HL-60/S4 (cell line): ENCODE measurements around the gene FAM120A.

Source experiments
- in situ Hi-C: fragments of 300-500 bp; cut with MboI; formaldehyde crosslinking; loops from 2 replicates; pipeline ENCODE4 v1.14.3; 2022; ENCODE audit warnings: low sequenced_read_pairs

The FAM120A gene

GRCh38 chr9:93552923-93553322 is 101.4 kb downstream of the FAM120A start:
- in situ Hi-C loops = no loop called here

GRCh38 chr9:93555370-93555769 is 103.9 kb downstream of the FAM120A start:
- in situ Hi-C loops = no loop called here

- in situ Hi-C loops = no loop called here
Measured at GRCh38 chr9:93557366-93558137, 106.1 kb downstream of the FAM120A start.

- in situ Hi-C loops = no loop called here
Measured at GRCh38 chr9:93558503-93558902, 107.0 kb downstream of the FAM120A start.

DNA sequence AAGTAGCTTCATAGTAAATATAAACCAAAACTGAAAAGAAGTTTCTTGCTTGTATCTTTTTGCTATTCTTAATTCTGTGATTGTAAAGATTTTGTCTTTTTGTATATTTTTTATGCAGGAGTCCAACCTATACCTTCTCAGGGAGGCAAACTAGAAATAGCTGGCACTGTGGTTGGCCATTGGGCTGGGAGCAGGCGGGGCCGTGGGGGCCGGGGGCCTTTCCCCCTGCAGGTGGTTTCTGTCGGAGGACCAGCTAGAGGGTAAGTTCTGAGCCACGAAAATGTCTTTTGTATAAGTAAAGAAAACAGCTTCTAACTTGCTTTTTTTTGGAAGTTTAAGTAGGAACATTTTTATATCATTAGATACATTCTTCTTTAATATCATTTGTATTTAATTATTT is 109.5 kb downstream of the FAM120A start:
- in situ Hi-C loops = no loop called here

GRCh38 chr9:93562157-93562556 is 110.7 kb downstream of the FAM120A start:
- in situ Hi-C loops = no loop called here

DNA sequence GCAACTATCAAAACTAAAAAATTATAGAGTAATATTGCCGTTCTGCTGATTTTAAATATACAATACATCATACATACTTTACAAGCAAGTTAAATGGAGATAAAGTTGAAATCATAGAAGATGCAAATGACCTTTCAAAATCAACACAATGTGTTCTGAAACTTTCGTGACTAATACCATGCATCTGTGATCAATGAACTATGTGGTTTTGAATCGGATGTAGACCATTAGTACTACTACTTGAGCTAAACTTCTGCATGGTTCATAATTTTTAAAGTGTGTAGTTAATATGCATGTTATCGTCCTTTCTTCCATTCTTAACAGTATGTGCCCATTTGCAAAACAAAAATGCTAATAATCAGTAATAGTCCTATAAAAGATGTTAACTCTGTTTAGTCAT is 113.6 kb downstream of the FAM120A start:
- in situ Hi-C loops = no loop called here

DNA sequence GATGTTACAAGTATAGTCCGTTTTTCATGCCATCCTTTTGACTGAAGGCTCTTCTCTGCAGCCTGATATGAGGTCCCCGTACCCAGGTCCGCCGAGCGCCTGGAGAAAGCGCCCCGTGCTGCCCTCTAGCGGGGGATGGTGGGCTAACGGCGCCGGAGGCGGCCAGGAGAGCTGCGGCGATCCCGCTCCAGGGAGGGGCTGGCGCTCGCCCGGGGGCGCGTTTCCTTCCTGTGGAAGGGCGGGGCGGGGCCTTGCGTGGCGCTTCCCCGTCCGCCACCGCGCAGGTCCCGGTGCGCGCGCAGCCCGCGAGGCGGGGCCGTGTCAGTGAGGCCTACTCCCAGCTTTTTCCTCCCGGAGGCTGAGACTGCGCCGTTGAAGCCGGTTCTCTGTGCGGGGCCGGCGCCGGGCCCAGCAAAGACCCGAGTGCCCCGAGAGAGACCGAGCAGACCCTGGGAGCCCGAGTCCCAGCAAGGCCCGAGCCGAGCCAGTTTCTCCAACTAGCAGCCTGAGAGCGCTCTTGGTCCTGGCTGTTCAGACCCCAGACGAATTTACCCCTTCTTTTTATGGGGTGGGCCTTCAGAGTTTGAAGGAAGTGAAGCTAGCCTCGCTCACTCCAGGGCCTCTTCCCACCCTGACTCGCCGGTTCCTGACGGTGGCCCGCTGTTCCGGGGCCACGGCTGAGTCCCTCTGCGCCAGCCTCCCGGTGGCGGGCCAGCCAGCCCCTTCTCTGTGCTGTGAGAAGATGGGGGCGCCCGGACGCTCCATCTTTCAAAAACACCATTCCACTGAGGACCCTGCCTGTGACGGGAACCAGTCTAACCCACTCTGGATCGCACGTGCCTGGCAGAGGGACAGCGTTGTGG is 115.2 kb downstream of the FAM120A start:
- in situ Hi-C loops = no loop called here

DNA sequence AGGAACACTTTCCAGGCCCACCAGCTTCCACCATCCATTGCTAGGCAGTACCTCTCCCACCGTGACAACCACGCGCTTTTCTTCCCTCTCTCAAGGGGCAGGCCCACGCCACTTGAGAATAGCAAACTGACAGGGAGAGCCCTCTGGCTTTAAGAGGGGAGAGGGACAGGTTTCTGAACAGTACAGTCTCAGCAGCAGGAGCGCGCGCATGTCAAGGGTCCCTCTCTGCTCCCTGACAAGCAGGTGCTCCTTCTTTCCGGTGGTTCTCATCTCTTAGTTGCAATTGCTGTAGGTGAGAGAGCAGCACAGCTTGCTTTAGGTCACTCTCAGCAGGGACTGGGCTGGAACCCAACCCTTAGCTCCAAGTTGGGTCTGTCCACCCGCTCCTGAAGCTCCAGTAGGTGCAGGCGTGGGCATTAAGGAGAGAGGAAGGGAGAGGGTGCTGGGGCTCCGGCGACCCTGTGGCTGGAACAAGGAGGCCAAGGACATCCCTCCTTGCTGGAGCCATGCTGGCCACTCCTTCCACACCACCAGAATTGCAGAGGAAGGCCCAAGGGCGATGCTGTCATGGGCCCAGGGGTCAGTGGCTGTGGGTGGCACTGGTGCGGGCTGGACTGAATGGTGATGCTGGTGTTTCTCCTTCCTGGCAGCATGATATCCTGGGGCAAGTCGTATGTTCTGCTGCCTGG is 115.9 kb downstream of the FAM120A start:
- in situ Hi-C loops = no loop called here

DNA sequence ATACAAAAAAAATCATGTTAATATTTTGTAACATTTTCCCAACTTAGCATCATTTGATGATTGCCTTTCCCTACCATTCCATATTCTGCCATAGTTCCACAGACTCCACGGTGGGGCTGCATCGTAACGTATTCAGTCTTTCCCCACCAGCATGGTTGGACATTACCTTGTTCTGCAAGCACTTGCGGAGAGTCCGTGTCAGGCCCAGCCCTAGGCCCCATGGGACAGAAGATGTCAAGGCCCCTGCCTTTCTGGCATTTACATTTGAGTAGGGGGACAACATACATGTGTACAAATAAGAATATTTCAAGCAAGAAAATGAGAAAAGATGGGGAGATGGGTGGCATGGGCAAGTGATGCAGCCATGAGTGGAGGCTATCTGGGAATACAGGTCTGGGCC is 116.7 kb downstream of the FAM120A start:
- in situ Hi-C loops = no loop called here

- in situ Hi-C loops = no loop called here
Measured at GRCh38 chr9:93569621-93570174, 118.2 kb downstream of the FAM120A start.

DNA sequence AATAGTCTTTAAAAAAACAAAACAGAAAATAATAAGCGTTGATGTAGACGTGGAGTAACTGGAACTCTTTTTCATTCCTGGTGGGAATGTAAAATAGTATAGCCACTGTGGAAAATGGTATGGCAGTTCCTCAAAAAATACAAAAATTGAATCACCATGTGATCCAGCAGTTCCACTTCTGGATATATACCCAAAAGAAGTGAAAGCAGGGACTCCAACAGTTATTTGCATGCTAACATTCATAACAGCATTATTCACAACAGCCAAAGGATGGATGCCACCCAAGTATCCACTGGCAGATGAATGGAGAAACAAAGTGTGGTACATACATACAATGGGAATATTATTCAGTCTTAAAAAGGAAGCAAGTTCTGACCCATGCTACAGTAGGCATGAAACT is 120.7 kb downstream of the FAM120A start:
- in situ Hi-C loops = no loop called here

- in situ Hi-C loops = no loop called here
Measured at GRCh38 chr9:93572636-93573515, 121.4 kb downstream of the FAM120A start.

DNA sequence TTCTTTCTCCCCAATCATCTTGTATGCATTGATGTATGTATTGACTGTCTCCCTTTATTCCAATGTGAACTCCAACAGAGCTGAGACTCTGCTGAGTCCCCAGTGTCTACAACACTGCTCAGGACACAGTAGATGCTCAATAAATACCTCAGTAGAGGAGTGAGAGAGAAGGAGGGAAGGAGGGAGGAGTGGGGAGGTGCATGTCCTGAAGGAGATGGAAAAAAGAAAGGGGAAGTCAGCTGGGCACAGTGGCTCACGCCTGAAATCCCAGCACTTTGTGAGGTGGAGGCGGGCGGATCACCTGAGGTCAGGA is 122.0 kb downstream of the FAM120A start:
- in situ Hi-C loops = no loop called here

GRCh38 chr9:93574091-93574899 is 122.8 kb downstream of the FAM120A start:
- in situ Hi-C loops = no loop called here

DNA sequence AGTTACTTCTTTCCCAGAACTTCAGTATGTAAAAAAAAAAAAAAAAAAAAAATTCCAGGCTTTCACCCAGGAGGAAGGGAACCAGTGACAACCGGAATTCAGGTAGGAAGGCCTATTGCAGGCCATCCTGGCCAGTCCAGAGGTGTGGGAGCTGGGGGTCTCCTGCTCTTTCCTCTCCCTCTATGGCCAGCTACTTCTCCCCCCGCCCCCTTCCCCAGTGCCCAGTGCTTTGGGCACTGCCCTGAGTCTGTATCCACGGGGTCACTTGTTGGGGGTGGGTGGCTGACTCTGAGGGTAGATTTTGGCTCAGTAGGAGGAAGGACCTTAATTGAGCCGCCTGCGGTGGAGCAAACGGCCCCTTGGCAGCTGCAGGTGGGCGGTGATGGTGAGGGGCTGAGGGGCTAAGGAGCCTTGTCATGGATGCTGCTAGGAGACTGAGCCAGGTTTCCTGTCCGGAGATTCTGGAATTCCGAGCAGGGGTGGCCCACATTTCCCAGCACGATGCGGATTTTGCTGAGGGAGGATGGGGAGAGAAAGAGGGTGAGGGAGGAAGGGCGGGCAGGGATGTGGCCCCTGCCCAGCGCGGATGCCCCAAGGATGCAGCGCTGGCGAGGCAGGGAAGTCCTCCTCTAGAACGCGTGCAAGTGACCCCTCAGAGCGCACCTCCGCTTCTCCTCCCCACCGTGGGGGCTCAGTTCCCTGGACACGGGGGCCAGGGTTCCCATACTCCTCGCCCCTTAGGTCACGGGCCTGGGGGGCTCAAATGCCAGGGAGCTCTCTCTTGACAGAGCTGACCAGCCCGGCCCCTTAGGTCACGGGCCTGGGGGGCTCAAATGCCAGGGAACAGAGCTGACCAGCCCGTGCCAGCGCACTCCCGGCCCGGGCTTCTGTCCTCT is 123.7 kb downstream of the FAM120A start:
- in situ Hi-C loops = no loop called here

GRCh38 chr9:93575796-93576257 is 124.3 kb downstream of the FAM120A start:
- in situ Hi-C loops = no loop called here

DNA sequence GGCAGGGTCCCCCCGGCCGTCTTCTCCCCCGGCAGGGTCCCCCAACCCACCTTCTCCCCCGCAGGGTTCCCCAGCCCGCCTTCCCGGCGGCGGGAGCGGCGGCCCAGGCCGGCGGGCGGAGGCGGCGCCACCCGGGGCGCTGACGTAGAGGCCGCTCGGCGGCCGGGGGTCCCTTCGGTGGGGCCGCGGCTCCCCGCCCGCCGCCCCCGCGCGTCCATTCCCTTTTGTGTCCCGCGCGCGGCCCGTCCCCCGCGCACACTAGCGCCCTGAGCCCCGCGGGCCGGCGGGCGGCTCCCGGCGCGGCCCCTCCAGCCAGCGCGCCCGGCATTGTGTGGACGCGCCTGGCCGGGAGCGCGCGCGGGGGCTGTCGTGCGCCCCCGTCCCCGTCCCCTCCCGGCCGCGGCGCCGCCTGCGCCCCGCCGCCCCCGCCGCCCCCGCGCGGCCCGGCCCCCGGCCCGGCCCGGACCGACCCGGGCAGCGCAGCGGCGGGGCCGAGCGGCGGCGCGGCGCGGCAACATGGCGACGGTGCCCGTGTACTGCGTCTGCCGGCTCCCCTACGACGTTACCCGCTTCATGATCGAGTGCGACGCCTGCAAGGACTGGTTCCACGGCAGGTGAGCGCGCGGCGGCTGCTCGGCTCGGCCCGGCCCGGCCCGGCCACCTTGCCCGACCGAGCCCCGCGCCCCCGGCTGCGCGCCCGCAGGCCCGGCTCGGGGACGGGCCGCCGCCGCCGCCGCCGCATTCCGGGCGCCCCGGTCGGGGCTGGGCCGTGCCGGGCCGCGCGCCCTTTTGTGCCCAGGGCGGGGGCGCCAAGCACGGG is 125.0 kb downstream of the FAM120A start, which contains the start of gene PHF2:
Gene PHF2 (plus strand): TSS at position 327 of the 820 bp plus-strand sequence. CDS start 190 bp downstream, at position 517.
- in situ Hi-C loops = no loop called here
